Measurements from ENCODE around the gene AFF3.

GRCh38 chr2:99836690-99837605 lies 305.4 kb downstream of the AFF3 start:
- TF ChIP-seq, protein P1, sequence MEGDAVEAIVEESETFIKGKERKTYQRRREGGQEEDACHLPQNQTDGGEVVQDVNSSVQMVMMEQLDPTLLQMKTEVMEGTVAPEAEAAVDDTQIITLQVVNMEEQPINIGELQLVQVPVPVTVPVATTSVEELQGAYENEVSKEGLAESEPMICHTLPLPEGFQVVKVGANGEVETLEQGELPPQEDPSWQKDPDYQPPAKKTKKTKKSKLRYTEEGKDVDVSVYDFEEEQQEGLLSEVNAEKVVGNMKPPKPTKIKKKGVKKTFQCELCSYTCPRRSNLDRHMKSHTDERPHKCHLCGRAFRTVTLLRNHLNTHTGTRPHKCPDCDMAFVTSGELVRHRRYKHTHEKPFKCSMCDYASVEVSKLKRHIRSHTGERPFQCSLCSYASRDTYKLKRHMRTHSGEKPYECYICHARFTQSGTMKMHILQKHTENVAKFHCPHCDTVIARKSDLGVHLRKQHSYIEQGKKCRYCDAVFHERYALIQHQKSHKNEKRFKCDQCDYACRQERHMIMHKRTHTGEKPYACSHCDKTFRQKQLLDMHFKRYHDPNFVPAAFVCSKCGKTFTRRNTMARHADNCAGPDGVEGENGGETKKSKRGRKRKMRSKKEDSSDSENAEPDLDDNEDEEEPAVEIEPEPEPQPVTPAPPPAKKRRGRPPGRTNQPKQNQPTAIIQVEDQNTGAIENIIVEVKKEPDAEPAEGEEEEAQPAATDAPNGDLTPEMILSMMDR (IDR thresholded peaks at IDR 0.05): no peak
- TF ChIP-seq POLR2A (IDR thresholded peaks at IDR 0.05): no peak

Measured in lower leg skin (tissue), 3 donors.